Glutamatergic neuron (in vitro differentiated cells): ENCODE data around the gene P3H2. TPM values are rescaled to one million over a fixed set of nuclear protein-coding genes. Genes with fewer than 3 reads are reported as not detected.

Experiments
- DNase-seq: peaks from one replicate; pipeline ENCODE4 v3.0.0; 2022
- H3K27ac Mint-ChIP-seq: one replicate; pipeline ENCODE4 v1.8.0; 2020; ENCODE audit warnings: mild to moderate bottlenecking, mixed read lengths, inconsistent platforms; ENCODE audit not compliant: unreplicated experiment
- H3K27me3 Mint-ChIP-seq: one replicate; pipeline ENCODE4 v1.8.0; 2020; ENCODE audit warnings: mild to moderate bottlenecking, moderate library complexity, mixed read lengths, inconsistent platforms; ENCODE audit not compliant: unreplicated experiment
- H3K36me3 Mint-ChIP-seq: one replicate; pipeline ENCODE4 v1.8.0; 2020; ENCODE audit warnings: mild to moderate bottlenecking, mixed read lengths, inconsistent platforms; ENCODE audit not compliant: unreplicated experiment
- H3K4me1 Mint-ChIP-seq: one replicate; pipeline ENCODE4 v1.8.0; 2020; ENCODE audit warnings: mild to moderate bottlenecking, low read depth, mixed read lengths, inconsistent platforms; ENCODE audit not compliant: unreplicated experiment
- H3K4me3 Mint-ChIP-seq: one replicate; pipeline ENCODE4 v1.8.0; 2020; ENCODE audit warnings: mild to moderate bottlenecking, mixed read lengths, inconsistent platforms; ENCODE audit not compliant: unreplicated experiment
- H3K9me3 Mint-ChIP-seq: one replicate; pipeline ENCODE4 v1.8.0; 2020; ENCODE audit warnings: mild to moderate bottlenecking, moderate library complexity, mixed read lengths, inconsistent platforms; ENCODE audit not compliant: unreplicated experiment
- CTCF ChIP-seq: fragments of 200-600 bp; sonication (generic); IDR thresholded peaks from one replicate; pipeline ENCODE4 v1.5.0; 2021; ENCODE audit not compliant: partially characterized antibody, unreplicated experiment
- total RNA-seq: library from RNA; stranded (reverse); fragmentation: NEBNext Ultra II Directional; extraction: Animal tissue kit (Norgen Biotek cat#: 25700); gene quantifications from one replicate; pipeline ENCODE4 v1.2.1, GENCODE V29; 2021; ENCODE audit not compliant: unreplicated experiment

Gene P3H2
- total RNA-seq, 1 donor from 2014 or later = 28.6 TPM

- Mint-ChIP-seq H3K27me3 (peaks cover 3% of the 10 kb centered on the region), H3K4me3 (no peak overlapping the region), H3K9me3 (peaks cover 4% of the 10 kb centered on the region), H3K36me3 (no peaks in the 10 kb centered on the region), H3K27ac (no peak overlapping the region), H3K4me1 (peaks cover 34% of the 10 kb centered on the region)
- DNase-seq = no peak
- TF ChIP-seq CTCF = no peak
Observed at GRCh38 chr3:190132371-190132770, 11.7 kb upstream of the P3H2 start.

- H3K36me3 Mint-ChIP-seq = no peaks in the 10 kb centered on the region
- H3K27me3 Mint-ChIP-seq = peaks cover 3% of the 10 kb centered on the region
- TF ChIP-seq CTCF = no peak
Observed at GRCh38 chr3:190131329-190131728, 10.6 kb upstream of the P3H2 start.

GRCh38 chr3:190130696-190131095, 10.0 kb upstream of the P3H2 start:
- peak overlapping the region; percentile 64 for H3K4me3 Mint-ChIP-seq
- H3K9me3 Mint-ChIP-seq = peaks cover 4% of the 10 kb centered on the region
- H3K27ac Mint-ChIP-seq = peak overlapping the region; percentile 86
- no peak for TF ChIP-seq CTCF
- peaks cover 34% of the 10 kb centered on the region for H3K4me1 Mint-ChIP-seq
- no peaks in the 10 kb centered on the region for H3K36me3 Mint-ChIP-seq
- peak; percentile 52 for DNase-seq
- H3K27me3 Mint-ChIP-seq = peaks cover 3% of the 10 kb centered on the region

More at GRCh38 chr3:190131329-190131728, 10.6 kb upstream of the P3H2 start:
- Mint-ChIP-seq H3K4me1 (peaks cover 34% of the 10 kb centered on the region), H3K27ac (peak overlapping the region; percentile 86), H3K4me3 (no peak overlapping the region), H3K9me3 (peaks cover 4% of the 10 kb centered on the region)
- DNase-seq = no peak

GRCh38 chr3:190130037-190130436, 9.3 kb upstream of the P3H2 start:
- Mint-ChIP-seq H3K27me3 (peaks cover 3% of the 10 kb centered on the region), H3K27ac (peak overlapping the region; percentile 86), H3K36me3 (no peaks in the 10 kb centered on the region), H3K9me3 (peaks cover 4% of the 10 kb centered on the region), H3K4me1 (peaks cover 34% of the 10 kb centered on the region), H3K4me3 (no peak overlapping the region)
- DNase-seq = no peak
- no peak for TF ChIP-seq CTCF

- Mint-ChIP-seq H3K4me3 (no peak overlapping the region), H3K4me1 (peaks cover 29% of the 10 kb centered on the region), H3K27ac (no peak overlapping the region), H3K9me3 (peaks cover 4% of the 10 kb centered on the region), H3K27me3 (peaks cover 3% of the 10 kb centered on the region), H3K36me3 (no peaks in the 10 kb centered on the region)
- TF ChIP-seq CTCF = no peak
- DNase-seq = no peak
Observed at GRCh38 chr3:190127797-190128196, 7.1 kb upstream of the P3H2 start.
